ENCODE data around the gene CCR8.

Gene CCR8, protein sequence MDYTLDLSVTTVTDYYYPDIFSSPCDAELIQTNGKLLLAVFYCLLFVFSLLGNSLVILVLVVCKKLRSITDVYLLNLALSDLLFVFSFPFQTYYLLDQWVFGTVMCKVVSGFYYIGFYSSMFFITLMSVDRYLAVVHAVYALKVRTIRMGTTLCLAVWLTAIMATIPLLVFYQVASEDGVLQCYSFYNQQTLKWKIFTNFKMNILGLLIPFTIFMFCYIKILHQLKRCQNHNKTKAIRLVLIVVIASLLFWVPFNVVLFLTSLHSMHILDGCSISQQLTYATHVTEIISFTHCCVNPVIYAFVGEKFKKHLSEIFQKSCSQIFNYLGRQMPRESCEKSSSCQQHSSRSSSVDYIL

DNA sequence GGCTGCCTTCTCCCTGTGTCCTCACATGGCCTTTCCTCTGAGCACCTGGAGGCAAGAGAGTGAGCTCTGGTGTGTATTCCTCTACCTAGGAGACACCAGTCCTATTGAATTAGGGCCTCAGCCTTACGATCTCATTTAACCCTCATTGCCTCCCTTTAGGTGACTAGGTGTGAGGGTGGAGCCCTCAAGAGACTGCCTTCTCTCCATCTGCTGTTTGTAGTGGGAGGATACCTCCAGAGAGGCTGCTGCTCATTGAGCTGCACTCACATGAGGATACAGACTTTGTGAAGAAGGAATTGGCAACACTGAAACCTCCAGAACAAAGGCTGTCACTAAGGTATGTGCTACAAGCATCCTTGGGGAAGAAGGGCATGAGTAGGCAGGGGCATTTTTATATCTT, at the start of gene CCR8:
CCR8 (plus strand) TSS at position 217 of the 400 bp plus-strand sequence. CDS start 2,623 bp downstream, outside the sequence.
- DNase-seq (ENCODE audit: low spot score), result no peak

DNA sequence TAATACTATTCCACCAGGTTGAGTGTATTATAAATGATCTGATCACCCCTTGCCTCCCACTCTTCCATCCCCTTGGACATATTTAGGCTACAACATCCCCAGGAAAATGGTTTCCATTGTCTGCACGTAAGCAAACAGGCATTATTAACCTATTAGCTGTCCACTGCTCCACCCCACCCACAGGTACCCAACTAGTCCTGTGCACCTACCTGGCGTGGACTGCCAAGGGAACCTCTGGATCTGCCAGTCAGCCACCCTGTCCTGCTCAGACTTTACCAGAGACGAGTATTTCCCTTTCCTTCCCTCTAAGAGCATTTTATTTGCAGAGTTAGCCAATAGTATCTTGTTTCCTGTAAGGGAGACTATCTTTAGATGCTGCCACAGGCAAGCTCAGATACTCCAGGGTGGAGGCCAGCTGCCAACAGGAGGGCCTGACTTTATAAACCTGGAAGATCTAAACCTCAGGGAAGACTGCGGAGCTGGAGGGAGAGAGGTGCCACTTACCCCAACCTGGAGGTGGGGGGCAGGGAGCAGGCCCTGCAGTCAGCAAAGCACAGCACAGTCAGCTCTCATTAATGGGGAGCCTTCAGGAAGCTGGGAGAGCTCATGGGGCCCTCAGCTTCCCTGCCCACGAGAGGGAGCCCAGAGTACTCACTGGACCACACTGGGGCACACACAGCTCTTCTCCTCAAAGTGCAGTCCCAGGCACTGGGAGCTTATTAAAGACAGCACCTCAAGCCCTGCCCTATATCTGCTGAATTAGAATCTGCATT, 49.6 kb upstream of the CCR8 start, which contains the start of gene CX3CR1:
CX3CR1 (minus strand) TSS at position 292 of the 773 bp plus-strand sequence. CDS start 13,527 bp downstream, outside the sequence.
- no peak for DNase-seq (ENCODE audit: low spot score)

DNA sequence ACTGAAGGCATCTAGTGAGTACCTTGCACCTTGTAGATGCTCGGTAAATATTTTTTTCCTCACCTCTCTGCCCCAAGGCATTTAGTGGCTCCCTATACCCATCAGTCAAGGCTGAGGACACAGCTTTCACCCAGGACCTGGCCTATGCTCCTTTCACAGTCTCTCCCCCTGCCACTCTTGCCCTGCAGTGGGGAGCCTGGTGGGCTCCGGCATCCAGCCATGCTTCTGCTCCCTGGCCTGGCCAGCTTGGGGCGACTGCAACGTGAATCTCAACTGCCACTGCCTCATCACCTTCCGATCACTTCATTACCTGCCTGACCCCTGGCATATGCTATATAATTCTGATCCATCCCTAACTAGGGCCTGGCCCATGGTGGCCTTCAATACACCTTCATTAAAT, 48.9 kb upstream of the CCR8 start:
- DNase-seq (ENCODE audit: low spot score), result no peak

DNA sequence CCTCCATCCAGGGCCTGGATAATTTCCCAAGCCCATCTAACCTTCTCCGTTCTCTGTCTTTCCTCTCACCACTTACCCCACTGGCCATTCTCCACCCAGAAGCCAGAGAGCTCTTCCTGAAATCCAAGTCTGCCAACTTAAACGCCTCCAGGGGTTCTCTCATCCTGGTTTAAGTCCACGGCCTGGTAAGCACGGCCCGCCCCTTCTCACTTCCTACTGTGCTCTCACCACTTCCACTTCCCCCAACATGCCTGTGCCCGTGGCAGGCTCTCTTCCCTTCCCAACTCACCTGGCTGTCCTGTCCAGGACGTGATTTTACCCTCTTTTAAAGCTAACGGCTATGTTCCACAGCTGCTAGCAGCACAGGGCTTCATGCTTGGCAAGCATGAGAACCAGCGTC, 48.0 kb upstream of the CCR8 start:
- DNase-seq (ENCODE audit: low spot score), result no peak

DNA sequence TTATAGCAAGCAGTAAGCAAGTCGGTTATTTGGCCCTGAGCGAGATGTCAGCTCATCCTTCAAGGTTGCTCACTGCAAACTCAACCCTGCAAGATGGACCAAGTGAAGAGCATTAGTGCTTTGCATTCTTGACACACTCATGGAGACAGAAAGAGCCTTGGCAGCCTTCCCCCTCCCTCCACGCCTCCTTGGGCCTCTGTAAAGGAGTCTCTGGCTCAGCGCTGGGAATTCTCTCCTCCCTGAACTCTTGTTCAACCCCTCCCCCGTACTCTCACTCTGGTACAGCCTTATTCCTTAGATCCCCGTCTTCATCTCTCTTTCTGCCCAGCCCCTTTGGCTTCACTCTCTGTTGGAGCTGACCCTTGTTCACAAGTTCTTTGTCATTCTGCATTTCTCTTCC, 47.5 kb upstream of the CCR8 start:
- no peak for DNase-seq (ENCODE audit: low spot score)

DNA sequence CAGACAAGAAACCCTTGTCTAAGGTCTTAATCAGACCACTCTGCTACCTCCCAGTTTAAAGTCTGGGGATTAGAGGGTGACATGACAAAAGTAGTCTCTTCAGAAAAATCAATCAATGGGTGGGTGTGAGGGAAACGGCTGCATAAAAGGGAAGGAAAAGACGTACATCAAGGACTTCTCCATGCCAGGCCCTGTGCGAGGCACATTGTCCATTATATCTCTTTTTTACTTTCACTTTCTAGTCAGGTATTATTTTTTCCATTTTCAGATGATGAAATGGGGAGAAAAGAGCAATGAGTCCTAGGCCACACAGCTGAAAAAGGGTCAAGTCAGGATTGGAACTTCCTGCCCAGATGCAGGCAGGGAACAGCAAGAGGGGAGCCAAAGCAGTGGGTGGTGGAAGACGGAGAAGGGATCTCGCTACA, 45.0 kb upstream of the CCR8 start:
- DNase-seq (ENCODE audit: low spot score), result peak; percentile 13

DNA sequence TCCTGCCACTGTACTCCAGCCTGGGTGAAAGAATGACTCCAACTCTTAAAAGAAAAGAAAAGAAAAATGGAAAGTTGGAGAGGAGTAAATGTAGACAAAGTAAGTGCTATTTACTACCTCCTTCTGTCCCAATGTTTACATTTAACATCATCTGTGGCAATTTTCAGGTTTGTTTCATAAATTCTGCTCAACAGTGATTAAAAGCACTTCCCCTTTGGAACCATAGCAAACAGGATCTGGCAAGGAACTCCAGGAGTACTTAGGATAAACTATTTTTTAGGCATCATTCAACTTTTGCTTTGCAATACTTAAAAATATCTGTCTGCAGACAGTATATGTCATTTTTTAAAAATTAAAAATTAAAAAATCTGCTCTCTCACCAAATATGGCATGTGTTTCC, 44.2 kb upstream of the CCR8 start:
- no peak for DNase-seq (ENCODE audit: low spot score)

DNA sequence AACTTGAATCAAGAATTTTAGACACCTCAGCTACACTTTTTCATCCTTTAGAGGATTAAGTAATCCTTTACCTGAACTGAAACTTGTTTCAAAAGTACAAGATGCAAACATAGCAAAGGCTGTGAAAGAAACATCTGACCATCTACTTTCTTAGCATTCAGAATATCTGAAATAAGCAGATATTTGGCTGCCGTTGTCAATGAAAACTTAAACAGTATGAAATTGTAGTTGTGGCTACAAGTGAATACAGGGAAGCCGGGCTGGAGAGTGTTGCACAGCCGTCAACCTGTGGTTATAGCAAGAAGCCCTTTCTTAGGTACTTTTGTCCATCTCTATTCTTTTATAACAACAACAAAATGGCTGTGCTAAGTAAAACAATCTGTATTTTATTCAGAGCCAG, 42.7 kb upstream of the CCR8 start:
- no peak for DNase-seq (ENCODE audit: low spot score)

DNA sequence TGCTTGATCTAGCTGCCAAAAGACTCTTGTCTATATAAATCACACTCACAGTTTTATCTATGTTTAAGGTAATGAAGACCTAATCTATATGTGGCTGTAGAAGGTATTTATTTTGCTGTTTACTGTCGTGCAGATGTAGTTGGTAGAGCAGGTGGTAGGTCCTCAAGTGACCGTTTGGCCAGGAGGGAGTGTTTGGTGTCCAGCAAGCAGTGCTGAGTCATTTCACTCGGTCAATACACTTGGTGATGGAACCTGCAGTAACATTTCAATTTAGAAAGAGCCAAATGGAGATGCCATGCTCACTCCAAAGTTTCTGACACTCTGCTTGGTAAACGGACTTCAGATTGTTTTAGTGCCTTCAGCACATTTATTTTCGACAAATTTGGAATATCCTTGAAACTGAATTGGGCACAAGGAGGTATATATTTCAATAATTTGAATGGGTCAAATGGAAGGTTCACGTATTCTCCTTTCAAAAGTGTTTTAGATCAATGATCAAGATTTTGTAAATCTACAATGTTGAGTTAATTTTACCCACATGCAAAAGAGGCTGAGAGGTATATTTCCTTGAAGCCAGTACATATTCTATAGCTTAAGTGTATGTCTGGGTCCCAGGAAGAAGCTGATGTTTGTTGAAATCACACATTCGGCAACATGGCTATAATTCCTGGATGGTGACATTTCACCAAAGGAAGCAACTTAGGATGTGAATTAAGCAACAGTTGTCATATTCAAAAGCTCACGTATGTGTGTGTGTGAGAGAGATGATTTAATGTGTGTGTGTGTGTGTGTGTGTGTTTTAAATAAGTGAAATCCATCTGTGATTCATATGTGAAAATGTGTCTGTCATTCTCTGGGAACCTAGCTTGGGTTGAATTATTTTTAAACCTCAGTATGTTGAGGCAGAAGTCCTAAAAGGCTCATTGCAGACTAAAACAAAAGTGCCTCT, 42.0 kb upstream of the CCR8 start:
- DNase-seq (ENCODE audit: low spot score), result peak; percentile 13

DNA sequence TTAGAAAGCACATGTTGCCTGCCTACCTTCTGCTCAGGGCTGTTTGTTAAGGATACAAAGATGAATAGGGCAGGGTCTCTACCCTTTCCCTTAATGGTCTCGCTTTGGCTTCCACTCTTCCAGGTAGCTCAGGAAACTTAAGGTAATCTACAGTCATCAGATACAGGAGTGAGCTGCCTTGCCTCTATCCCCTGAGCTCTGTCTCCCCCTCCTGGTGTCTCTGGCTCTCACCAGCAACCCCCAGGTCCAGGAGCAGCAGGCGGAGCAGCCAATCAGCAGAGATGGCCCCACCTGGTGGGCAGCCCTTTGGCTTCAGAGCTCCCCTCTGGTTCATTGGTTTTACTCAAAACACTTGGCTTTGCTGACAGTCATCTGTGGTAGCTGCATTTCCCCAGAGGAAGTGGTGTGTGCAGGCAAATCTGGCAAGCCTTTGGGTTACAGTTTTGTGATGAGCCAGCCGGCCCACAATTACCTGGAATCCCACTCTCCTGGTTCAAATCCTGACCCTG, 41.2 kb upstream of the CCR8 start:
- peak; percentile 84 for DNase-seq (ENCODE audit: low spot score)

DNA sequence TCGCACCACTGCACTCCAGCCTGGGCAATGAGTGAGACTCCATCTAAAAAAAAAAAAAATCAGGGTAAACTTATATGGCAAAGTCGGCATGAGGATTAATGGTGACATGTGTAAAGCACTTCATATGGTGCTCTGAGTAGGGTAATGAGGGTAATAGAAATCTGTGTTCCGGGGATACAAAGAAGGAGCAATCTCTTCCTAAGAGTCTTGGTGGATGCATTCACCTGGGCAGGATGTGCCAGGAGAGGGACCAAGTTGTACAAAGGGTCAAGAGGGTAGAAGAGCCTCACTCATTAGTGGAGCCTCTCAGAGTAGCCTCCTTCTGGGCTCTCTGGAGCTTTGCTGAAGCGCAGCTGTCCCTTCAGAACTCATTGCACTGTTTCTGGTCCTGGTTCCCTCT, 40.4 kb upstream of the CCR8 start:
- no peak for DNase-seq (ENCODE audit: low spot score)

DNA sequence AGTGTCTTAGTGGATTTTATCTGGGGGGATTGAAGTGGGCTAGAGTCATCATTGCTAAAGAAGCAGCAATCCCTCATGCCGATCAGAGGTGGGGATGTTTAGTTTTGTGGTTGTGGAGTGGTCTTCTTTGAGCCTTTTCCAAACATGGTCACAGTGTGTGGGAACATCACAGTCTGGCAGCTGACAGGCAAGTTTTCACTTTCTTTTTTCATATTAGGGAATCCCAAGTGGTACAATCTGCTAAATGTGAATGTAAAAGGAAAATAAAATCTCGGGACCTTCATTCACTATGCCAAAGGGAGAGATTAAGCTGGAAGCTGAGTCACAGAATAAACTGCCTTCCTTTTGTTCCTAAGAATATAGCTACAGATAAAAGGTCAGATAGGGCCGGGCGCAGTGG, 39.3 kb upstream of the CCR8 start:
- no peak for DNase-seq (ENCODE audit: low spot score)

DNA sequence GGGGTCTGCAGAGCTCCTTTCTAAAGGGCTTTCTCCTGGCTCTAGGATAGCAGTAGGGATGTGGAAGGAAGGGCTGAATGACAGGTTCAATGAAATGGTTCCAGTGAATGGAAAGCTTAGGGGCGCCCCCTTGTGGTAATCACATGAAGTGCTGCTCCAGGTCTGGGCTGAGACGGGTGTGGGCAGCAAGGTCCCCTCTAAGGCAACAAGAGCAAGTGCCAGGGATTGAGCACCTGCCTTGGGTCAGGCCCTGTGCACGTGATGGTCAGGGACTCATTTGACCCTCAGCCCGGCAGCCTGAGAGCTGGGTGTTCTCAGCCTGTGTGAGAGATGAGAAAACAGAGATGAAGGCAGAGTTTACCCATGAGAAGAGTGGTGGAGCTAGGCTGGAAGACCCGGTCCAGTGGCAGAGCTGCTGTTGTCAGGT, 37.6 kb upstream of the CCR8 start:
- peak; percentile 57 for DNase-seq (ENCODE audit: low spot score)

DNA sequence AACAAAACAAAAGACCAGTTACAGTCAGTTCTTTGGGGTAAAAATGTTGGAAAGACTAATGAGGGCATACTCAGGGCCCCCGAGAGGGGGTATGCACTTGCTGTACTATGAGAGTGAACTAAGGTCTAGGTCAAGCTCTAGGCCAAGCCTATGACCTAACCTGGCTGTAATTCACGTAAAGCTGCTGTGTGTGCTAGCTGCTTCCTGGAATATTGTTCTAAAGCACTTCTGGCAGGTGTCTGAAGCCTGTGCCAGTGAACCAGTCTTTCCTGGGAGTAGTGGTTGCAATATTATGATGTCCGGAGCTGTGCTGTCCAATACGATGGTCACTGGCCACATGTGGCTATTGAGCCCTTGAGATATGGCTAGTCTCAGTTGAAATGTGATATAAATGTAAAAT, 36.5 kb upstream of the CCR8 start:
- DNase-seq (ENCODE audit: low spot score), result no peak

DNA sequence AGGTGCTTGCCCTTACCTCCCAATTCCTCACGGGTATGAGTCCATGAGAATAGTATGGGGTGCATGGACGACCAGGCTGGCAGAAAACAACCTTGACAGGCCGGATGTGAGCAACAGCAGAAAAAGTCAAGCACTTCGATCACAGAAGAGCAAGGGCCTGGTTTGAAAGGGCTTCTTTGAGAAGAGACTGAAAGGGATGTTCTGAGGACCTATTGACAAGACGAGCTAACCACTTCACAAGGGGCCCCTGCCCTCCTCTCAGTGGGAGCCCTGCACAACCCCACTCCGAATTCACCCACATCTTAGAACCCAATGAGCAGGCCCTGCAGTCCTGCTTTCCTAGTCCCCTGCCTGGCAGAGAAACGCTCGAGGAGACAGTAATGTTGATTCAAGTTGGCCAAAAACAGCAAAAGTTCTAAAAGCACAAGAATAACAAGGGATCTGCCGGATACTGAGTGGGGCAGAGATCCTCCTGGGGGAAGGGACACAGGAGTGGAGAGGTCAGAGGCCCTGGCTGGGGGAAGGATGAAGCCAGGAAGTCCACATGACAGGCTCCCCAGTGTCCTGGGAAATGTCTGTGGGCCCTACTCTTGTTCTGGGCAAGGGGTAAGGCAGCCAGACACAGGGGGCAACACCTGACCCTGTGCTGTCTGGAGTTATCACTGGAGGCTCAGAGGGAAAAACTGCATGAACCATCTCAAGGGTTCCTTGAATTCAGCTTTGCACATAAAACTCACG, 34.9 kb upstream of the CCR8 start:
- DNase-seq (ENCODE audit: low spot score), result no peak

DNA sequence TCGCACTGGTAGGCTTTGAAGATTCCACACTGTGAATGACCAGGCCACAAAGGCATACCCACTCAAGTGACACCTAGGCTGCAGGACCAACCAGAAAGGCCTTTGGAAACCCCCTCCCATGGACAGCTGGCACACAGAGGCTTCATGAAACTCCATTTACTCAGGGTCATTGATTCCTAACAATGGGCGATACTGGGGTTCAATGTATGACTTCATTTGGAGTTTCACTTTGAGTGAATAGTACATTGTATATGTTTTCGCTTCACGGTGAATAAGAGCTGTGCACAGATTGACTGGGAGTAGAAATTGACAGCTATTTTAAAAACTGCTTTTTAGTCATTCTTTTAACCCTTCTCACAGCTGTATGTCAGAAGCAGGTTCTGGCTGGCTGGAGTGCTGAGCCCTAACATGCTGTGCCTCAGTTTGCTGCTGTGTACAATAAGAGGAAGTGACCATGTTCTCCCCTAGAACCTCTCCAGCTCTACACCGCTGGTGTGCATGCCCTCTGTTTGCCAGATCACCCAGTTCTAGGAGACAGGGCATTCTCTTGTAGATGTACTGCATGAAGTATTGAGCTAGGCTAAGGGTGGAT, 34.2 kb upstream of the CCR8 start:
- no peak for DNase-seq (ENCODE audit: low spot score)

DNA sequence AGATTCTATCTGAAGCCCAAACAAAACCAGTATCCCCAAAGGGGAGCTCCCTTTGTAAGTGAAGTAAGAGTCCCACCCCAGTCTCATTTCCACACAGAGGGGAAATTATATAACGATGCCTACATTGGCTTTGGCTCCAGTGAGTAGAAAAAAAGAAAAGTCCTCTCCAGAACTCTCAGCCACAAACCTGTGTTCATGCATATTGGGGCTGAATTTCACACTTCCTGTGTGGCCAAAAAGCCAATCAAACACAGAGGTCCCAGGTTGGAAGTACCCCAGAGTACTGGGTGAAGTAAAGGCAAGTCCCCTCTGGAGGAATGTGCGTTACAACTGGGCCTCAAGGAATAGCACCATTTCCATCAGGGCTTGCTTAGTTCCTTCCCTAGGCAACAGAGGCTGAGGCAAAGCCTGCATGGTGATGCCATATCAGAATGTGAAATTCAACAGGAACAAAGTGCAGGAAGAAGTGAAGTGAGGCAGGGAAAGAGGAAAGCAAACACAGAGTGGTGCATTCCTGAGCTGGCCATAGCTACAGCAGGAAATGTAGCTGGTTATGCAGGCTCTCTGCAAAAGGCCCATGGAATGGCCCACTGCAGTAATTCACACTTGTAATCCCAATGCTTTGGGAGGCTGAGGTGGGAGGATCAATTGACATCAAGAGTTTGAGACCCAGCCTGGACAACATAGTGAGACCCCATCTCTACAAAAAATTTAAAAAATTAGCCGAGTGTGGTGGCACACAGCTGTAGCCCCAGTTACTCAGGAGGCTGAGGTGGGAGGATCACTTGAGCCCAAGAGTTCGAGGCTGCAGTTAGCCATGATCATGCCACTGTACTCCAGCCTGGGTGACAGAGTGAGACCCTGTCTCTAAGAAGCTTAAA, 33.1 kb upstream of the CCR8 start:
- no peak for DNase-seq (ENCODE audit: low spot score)

DNA sequence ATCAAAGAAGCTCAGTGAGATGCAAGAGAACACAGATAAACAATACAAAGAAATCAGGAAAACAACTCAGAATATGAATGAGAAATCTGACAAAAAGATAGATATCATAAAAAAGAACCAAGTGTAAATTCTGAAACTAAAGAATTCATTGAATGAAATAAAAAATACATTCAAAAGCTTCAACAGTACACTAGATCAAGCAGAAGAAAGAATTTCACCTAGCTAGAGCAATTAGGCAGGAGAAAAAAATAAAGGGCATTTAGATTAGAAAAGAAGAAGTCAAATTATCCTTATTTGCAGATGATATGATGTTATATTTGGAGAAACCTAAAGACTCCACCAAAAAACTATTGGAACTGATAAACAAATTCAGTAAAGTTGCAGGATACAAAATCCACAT, 30.2 kb upstream of the CCR8 start:
- DNase-seq (ENCODE audit: low spot score), result no peak

DNA sequence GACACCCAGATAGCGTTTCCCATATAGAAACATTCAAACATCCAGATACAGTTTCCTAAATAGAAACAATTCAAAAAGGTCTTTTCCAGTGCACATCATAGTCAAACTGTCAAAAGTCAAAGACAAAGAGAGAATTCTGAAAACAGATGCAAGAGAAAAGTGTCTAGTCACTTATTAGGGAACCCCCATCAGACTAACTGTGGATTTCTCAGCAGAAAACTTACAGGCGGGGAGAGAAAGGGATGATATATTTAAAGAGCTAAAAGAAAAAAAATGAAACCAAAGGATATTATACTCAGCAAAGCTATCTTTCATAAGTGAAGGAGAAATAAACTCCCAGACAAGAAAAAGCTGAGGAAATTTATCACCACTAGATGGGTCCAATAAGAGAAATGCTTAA, 27.3 kb upstream of the CCR8 start:
- no peak for DNase-seq (ENCODE audit: low spot score)

DNA sequence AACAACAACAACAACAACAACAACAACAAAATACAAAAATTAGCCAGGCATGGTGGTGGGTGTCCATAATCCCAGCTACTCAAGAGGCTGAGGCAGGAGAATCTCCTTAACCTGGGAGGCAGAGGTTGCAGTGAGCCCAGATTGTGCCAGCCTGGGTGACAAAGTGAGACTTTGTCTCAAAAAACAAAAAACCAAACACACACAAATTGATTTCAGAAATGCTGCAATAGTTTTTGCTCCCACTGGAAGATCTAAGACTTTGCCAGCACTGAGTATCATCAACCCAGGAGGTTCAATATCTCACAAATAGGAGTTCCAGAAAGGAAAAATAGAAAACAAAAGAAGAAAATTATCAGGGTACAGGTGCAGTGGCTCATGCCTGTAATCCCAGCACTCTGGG, 16.2 kb upstream of the CCR8 start:
- no peak for DNase-seq (ENCODE audit: low spot score)

Measured in SW480 (cell line).